PC-9 (cell line): ENCODE results near the gene COL18A1. TPM values are rescaled to one million over a fixed set of nuclear protein-coding genes. Genes with fewer than 3 reads are reported as not detected.

ENCODE experiments used
- BruUV-seq: library from RNA; stranded (reverse); fragments of 400-500 nt; replicated peaks from 2 replicates; lab custom pipeline; 2021; lab: Mats Ljungman, UMichigan
- CTCF ChIA-PET: fragments of 300-600 bp; sonication (Branson Sonifier 250); formaldehyde crosslinking; loops from one replicate; lab custom pipeline; 2022; ENCODE audit warnings: antibody characterized with exemption; lab: Charles Lee
- POLR2A ChIA-PET: fragments of 300-600 bp; sonication (Branson Sonifier 250); formaldehyde crosslinking; loops from one replicate; lab custom pipeline; 2022; ENCODE audit warnings: antibody characterized with exemption; ENCODE audit not compliant: unreplicated experiment; lab: Charles Lee
- DNase-seq, 2 experiments: peaks; one replicate each; pipeline versions ENCODE4 v3.0.0 to v3.0.0-alpha.2; 2015 to 2022; ENCODE audit warnings: mixed read lengths in 1 of 2
- H2AFZ ChIP-seq: fragments of 200-600 bp; sonication (generic); 2 replicates; pipeline ENCODE4 v1.8.1; 2017; ENCODE audit warnings: antibody characterized with exemption
- H3F3A ChIP-seq: fragments of 200-600 bp; sonication (generic); 2 replicates; pipeline ENCODE4 v1.8.1; 2017; ENCODE audit warnings: antibody characterized with exemption, mild to moderate bottlenecking, low read depth; ENCODE audit not compliant: insufficient read depth
- H3K27ac ChIP-seq: fragments of 200-600 bp; sonication (generic); 2 replicates; pipeline ENCODE4 v1.6.1; 2016; ENCODE audit warnings: mixed run types
- H3K27me3 ChIP-seq: fragments of 200-600 bp; sonication (generic); 2 replicates; pipeline ENCODE4 v1.6.1; 2016; ENCODE audit warnings: low read depth, mixed run types; ENCODE audit not compliant: insufficient read depth
- H3K36me3 ChIP-seq: fragments of 200-600 bp; sonication (generic); 2 replicates; pipeline ENCODE4 v1.6.1; 2016; ENCODE audit warnings: low read depth, mixed run types
- H3K4me1 ChIP-seq: fragments of 200-600 bp; sonication (generic); replicated peaks from 2 replicates; pipeline ENCODE4 v1.6.1; 2016; ENCODE audit warnings: mixed run types; ENCODE audit not compliant: insufficient read depth
- H3K4me2 ChIP-seq: fragments of 200-600 bp; sonication (generic); 2 replicates; pipeline ENCODE4 v1.6.1; 2017; ENCODE audit warnings: mixed run types
- H3K4me3 ChIP-seq: fragments of 200-600 bp; sonication (generic); 2 replicates; pipeline ENCODE4 v1.6.1; 2016; ENCODE audit warnings: mixed run types
- H3K79me2 ChIP-seq: fragments of 200-600 bp; sonication (generic); 2 replicates; pipeline ENCODE4 v1.6.1; 2017; ENCODE audit warnings: low read depth, mixed run types
- H3K9me2 ChIP-seq: fragments of 200-600 bp; sonication (generic); 2 replicates; pipeline ENCODE4 v1.8.1; 2017; ENCODE audit warnings: mild to moderate bottlenecking; ENCODE audit not compliant: insufficient read depth
- H3K9me3 ChIP-seq: fragments of 200-600 bp; sonication (generic); 2 replicates; pipeline ENCODE4 v1.8.1; 2016; ENCODE audit warnings: low read depth; ENCODE audit not compliant: insufficient read depth
- H4K20me1 ChIP-seq: fragments of 200-600 bp; sonication (generic); 2 replicates; pipeline ENCODE4 v1.8.1; 2017; ENCODE audit not compliant: insufficient read depth
- CTCF ChIP-seq: fragments of 200-600 bp; sonication (generic); conservative IDR thresholded peaks from 2 replicates; pipeline ENCODE4 v1.6.1; 2017; ENCODE audit warnings: mixed run types, antibody characterized with exemption, mild to moderate bottlenecking, moderate library complexity
- EZH2 ChIP-seq: fragments of 200-600 bp; sonication (generic); IDR thresholded peaks from 2 replicates; pipeline ENCODE4 v1.8.0; 2017; ENCODE audit warnings: antibody characterized with exemption, low read depth
- intact Hi-C: fragments of 100-400 bp; cut with micrococcal nuclease; formaldehyde crosslinking; loops from one replicate; pipeline ENCODE4 v1.10.0; 2022; ENCODE audit not compliant: unreplicated experiment
- total RNA-seq: library from RNA; stranded (reverse); gene quantifications from 2 replicates; pipeline ENCODE4 v1.2.3, GENCODE V29; 2021

COL18A1 gene
- total RNA-seq, 1 experiment from 2014 or later = 82.4 TPM

- Histone ChIP-seq H3K27me3 (no peaks in the 10 kb centered on the region), H3K4me3 (no peak overlapping the region), H4K20me1 (no peaks in the 10 kb centered on the region), H3K9me3 (no peaks in the 10 kb centered on the region), H3K27ac (no peak overlapping the region), H3K4me1 (no peaks in the 10 kb centered on the region), H3K36me3 (no peaks in the 10 kb centered on the region), H3K9me2 (no peaks in the 10 kb centered on the region), H3K79me2 (no peaks in the 10 kb centered on the region), H3K4me2 (no peak overlapping the region), H3F3A (peaks cover 4% of the 10 kb centered on the region; the same call in 1 of the 2 replicates), H2AFZ (no peak overlapping the region)
- no TSS peak for BruUV-seq
- ChIA-PET CTCF (no interaction called here), POLR2A (no interaction called here)
- TF ChIP-seq EZH2 (no peak), CTCF (no peak)
- DNase-seq = no peak
- intact Hi-C loops = no loop called here
Measured at GRCh38 chr21:45413922-45414321, 9.0 kb downstream of the COL18A1 start.

GRCh38 chr21:45414396-45415187, 9.6 kb downstream of the COL18A1 start:
- Histone ChIP-seq H4K20me1 (no peaks in the 10 kb centered on the region), H3F3A (peaks cover 4% of the 10 kb centered on the region; the same call in 1 of the 2 replicates), H3K27me3 (no peaks in the 10 kb centered on the region), H3K4me2 (no peak overlapping the region), H3K27ac (no peak overlapping the region), H3K4me1 (no peaks in the 10 kb centered on the region), H3K9me3 (no peaks in the 10 kb centered on the region), H3K36me3 (no peaks in the 10 kb centered on the region), H3K4me3 (no peak overlapping the region), H3K79me2 (no peaks in the 10 kb centered on the region), H2AFZ (no peak overlapping the region), H3K9me2 (no peaks in the 10 kb centered on the region)
- CTCF ChIA-PET = no interaction called here
- intact Hi-C loops = no loop called here
- no TSS peak for BruUV-seq
- POLR2A ChIA-PET = no interaction called here
- no peak for TF ChIP-seq EZH2
- TF ChIP-seq CTCF = no peak
- DNase-seq = no peak

GRCh38 chr21:45415188-45415942, 10.4 kb downstream of the COL18A1 start:
- BruUV-seq = no TSS peak
- ChIA-PET POLR2A (no interaction called here), CTCF (no interaction called here)
- no peaks in the 10 kb centered on the region for H3K36me3 ChIP-seq
- no peaks in the 10 kb centered on the region for H4K20me1 ChIP-seq
- no peaks in the 10 kb centered on the region for H3K9me2 ChIP-seq
- TF ChIP-seq EZH2 (no peak), CTCF (no peak)
- no peak overlapping the region for H3K4me2 ChIP-seq
- no peaks in the 10 kb centered on the region for H3K27me3 ChIP-seq
- no peaks in the 10 kb centered on the region for H3K9me3 ChIP-seq
- H3K79me2 ChIP-seq = no peaks in the 10 kb centered on the region
- intact Hi-C loops = no loop called here
- H3K4me3 ChIP-seq = no peak overlapping the region
- H3F3A ChIP-seq = peaks cover 4% of the 10 kb centered on the region; the same call in 1 of the 2 replicates
- H3K27ac ChIP-seq = no peak overlapping the region
- H3K4me1 ChIP-seq = no peaks in the 10 kb centered on the region
- H2AFZ ChIP-seq = no peak overlapping the region
- DNase-seq = no peak
